AG04450 (cell line): ENCODE data around the gene CNTFR. TPM values are rescaled to one million over a fixed set of nuclear protein-coding genes. Genes with fewer than 3 reads are reported as not detected.

ENCODE experiments used
- CTCF ChIA-PET: fragments of 300-600, 350-600 bp; formaldehyde crosslinking; extraction: SDS; loops from one replicate; lab custom pipeline; 2022; ENCODE audit warnings: antibody characterized with exemption, inconsistent platforms; lab: Charles Lee
- POLR2A ChIA-PET: fragments of 350-600 bp; formaldehyde crosslinking; extraction: SDS; loops from one replicate; lab custom pipeline; 2021; ENCODE audit warnings: antibody characterized with exemption, inconsistent platforms; lab: Yijun Ruan, JAX
- DNase-seq: peaks from one replicate; pipeline ENCODE4 v3.0.0-alpha.2; 2011; ENCODE audit warnings: low read depth, low spot score
- H3K27ac ChIP-seq: one replicate; pipeline ENCODE4 v1.5.1; 2012; ENCODE audit warnings: low read depth, low read length, control low read depth
- H3K27me3 ChIP-seq: one replicate; pipeline ENCODE4 v1.6.0; 2012; ENCODE audit warnings: low read length; ENCODE audit not compliant: control insufficient read depth, insufficient read depth
- H3K4me3 ChIP-seq: 2 replicates; pipeline ENCODE4 v1.5.1; 2011; ENCODE audit warnings: mild to moderate bottlenecking, low read depth, low read length, control low read depth
- H3K9me3 ChIP-seq: 2 replicates; pipeline ENCODE4 v1.5.1; 2012; ENCODE audit warnings: low read length; ENCODE audit not compliant: control insufficient read depth, insufficient read depth
- polyA plus RNA-seq: library from polyadenylated mRNA; depleted of rRNA; stranded (reverse); fragments of >200 nt; gene quantifications from 2 replicates; pipeline ENCODE4 v1.2.3, GENCODE V29; 2011
- TF ChIP-seq, protein P1 (sequence below): IDR thresholded peaks from 2 replicates; pipeline ENCODE4 v1.5.1; 2011; ENCODE audit warnings: low read depth, low read length, control low read depth, inconsistent platforms

CNTFR gene
- polyA plus RNA-seq, 1 experiment, result not detected

- Histone ChIP-seq H3K4me3 (no peak overlapping the region), H3K27me3 (peaks cover 64% of the 10 kb centered on the region), H3K27ac (no peak overlapping the region), H3K9me3 (peaks cover 2% of the 10 kb centered on the region)
- ChIA-PET CTCF (interaction anchor here (1.0 kb wide), 1 partner anchor 25 kb away, joined by 4 read pairs; no protein-coding TSS in a partner anchor), POLR2A (no interaction called here)
- no peak for DNase-seq
- TF ChIP-seq, protein P1, sequence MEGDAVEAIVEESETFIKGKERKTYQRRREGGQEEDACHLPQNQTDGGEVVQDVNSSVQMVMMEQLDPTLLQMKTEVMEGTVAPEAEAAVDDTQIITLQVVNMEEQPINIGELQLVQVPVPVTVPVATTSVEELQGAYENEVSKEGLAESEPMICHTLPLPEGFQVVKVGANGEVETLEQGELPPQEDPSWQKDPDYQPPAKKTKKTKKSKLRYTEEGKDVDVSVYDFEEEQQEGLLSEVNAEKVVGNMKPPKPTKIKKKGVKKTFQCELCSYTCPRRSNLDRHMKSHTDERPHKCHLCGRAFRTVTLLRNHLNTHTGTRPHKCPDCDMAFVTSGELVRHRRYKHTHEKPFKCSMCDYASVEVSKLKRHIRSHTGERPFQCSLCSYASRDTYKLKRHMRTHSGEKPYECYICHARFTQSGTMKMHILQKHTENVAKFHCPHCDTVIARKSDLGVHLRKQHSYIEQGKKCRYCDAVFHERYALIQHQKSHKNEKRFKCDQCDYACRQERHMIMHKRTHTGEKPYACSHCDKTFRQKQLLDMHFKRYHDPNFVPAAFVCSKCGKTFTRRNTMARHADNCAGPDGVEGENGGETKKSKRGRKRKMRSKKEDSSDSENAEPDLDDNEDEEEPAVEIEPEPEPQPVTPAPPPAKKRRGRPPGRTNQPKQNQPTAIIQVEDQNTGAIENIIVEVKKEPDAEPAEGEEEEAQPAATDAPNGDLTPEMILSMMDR, result no peak
Observed at GRCh38 chr9:34566972-34567371, 22.6 kb downstream of the CNTFR start.

- CTCF ChIA-PET, result no interaction called here
- H3K27ac ChIP-seq, result no peak overlapping the region
Observed at GRCh38 chr9:34566322-34566721, 23.2 kb downstream of the CNTFR start.

DNA sequence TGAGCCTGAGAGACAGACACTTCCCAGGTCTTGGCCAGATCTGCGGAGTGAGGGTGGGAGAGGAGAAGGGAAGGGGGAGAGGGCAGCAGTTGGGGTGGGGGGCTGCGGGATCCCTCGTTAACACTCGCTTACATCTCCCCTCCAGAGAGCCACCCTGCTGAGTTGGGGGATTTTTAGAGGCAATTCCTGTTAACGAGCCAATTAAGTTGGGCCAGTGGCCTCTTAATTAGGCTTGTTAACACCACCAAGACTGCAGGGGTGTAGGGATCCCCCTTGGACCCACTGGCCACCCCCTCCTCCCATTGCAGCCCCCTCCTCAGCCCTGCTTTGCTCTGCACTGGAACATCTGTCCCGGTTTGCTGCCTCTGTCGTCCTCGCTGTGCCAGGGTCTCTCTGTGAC is 23.7 kb downstream of the CNTFR start:
- POLR2A ChIA-PET, result no interaction called here
- Histone ChIP-seq H3K4me3 (no peak overlapping the region), H3K9me3 (peaks cover 3% of the 10 kb centered on the region), H3K27ac (no peak overlapping the region), H3K27me3 (peaks cover 56% of the 10 kb centered on the region)
- CTCF ChIA-PET, result no interaction called here
- TF ChIP-seq, protein P1, result no peak
- DNase-seq, result no peak

More at GRCh38 chr9:34566322-34566721, 23.2 kb downstream of the CNTFR start:
- H3K27me3 ChIP-seq, result peaks cover 59% of the 10 kb centered on the region
- DNase-seq, result no peak
- POLR2A ChIA-PET, result no interaction called here
- H3K9me3 ChIP-seq, result peaks cover 3% of the 10 kb centered on the region
- no peak overlapping the region for H3K4me3 ChIP-seq
- TF ChIP-seq, protein P1, result no peak

GRCh38 chr9:34564617-34565016 is 24.9 kb downstream of the CNTFR start:
- DNase-seq, result no peak
- Histone ChIP-seq H3K4me3 (no peak overlapping the region), H3K27me3 (peaks cover 51% of the 10 kb centered on the region), H3K27ac (no peak overlapping the region), H3K9me3 (peaks cover 3% of the 10 kb centered on the region)
- CTCF ChIA-PET, result no interaction called here
- POLR2A ChIA-PET, result no interaction called here
- TF ChIP-seq, protein P1, result no peak

GRCh38 chr9:34563262-34563661 is 26.3 kb downstream of the CNTFR start:
- Histone ChIP-seq H3K27me3 (peaks cover 50% of the 10 kb centered on the region), H3K4me3 (no peak overlapping the region), H3K9me3 (peaks cover 3% of the 10 kb centered on the region), H3K27ac (no peak overlapping the region)
- ChIA-PET CTCF (interaction anchor here (1.8 kb wide), 1 partner anchor 28 kb away, joined by 6 read pairs; no protein-coding TSS in a partner anchor), POLR2A (no interaction called here)
- TF ChIP-seq, protein P1, result no peak
- no peak for DNase-seq
